Retinal pigment epithelial cell (primary cell): ENCODE measurements around the gene ANKMY1.

Source experiments
- DNase-seq: peaks from one replicate; pipeline ENCODE4 v3.0.0-alpha.2; 2010; ENCODE audit warnings: low read depth
- H3K4me3 ChIP-seq: 2 replicates; pipeline ENCODE4 v1.5.1; 2011; ENCODE audit warnings: mild to moderate bottlenecking, low read length, control low read depth, moderate library complexity
- TF ChIP-seq, protein P1 (sequence below): conservative IDR thresholded peaks from 2 replicates; pipeline ENCODE4 v1.5.1; 2011; ENCODE audit warnings: low read depth, low read length, control low read depth, inconsistent platforms

Gene ANKMY1

GRCh38 chr2:240503848-240504247 is 53.9 kb downstream of the ANKMY1 start:
- no peak overlapping the region for H3K4me3 ChIP-seq
- DNase-seq, result no peak
- TF ChIP-seq, protein P1, sequence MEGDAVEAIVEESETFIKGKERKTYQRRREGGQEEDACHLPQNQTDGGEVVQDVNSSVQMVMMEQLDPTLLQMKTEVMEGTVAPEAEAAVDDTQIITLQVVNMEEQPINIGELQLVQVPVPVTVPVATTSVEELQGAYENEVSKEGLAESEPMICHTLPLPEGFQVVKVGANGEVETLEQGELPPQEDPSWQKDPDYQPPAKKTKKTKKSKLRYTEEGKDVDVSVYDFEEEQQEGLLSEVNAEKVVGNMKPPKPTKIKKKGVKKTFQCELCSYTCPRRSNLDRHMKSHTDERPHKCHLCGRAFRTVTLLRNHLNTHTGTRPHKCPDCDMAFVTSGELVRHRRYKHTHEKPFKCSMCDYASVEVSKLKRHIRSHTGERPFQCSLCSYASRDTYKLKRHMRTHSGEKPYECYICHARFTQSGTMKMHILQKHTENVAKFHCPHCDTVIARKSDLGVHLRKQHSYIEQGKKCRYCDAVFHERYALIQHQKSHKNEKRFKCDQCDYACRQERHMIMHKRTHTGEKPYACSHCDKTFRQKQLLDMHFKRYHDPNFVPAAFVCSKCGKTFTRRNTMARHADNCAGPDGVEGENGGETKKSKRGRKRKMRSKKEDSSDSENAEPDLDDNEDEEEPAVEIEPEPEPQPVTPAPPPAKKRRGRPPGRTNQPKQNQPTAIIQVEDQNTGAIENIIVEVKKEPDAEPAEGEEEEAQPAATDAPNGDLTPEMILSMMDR, result no peak

- no peak overlapping the region for H3K4me3 ChIP-seq
- TF ChIP-seq, protein P1, result no peak
- no peak for DNase-seq
These were observed 54.4 kb downstream of the ANKMY1 start for GRCh38 chr2:240503375-240503774.

- H3K4me3 ChIP-seq, result no peak overlapping the region
These were observed 55.2 kb downstream of the ANKMY1 start for GRCh38 chr2:240502430-240503121.

DNA sequence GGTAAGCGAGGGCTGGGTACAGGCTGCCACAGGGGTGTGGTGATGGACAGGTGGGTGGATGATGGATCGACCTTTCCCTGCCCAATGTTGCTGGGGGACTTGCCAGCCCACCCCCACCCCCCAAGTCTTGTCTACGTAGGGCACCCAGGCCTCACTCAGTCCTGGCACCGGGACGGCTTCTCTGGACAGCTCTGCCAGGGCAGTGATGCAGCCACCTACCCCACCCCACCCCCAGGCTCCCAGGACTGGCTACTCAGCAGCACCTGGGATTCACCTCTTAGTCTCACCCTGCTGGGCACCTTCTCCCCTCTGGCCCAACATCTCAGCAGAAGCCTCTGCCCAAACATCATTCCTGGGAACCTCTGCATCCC is 55.7 kb downstream of the ANKMY1 start:
- H3K4me3 ChIP-seq, result no peak overlapping the region
- TF ChIP-seq, protein P1, result no peak
- DNase-seq, result no peak

More at GRCh38 chr2:240502430-240503121, 55.2 kb downstream of the ANKMY1 start:
- no peak for DNase-seq
- TF ChIP-seq, protein P1, result no peak

DNA sequence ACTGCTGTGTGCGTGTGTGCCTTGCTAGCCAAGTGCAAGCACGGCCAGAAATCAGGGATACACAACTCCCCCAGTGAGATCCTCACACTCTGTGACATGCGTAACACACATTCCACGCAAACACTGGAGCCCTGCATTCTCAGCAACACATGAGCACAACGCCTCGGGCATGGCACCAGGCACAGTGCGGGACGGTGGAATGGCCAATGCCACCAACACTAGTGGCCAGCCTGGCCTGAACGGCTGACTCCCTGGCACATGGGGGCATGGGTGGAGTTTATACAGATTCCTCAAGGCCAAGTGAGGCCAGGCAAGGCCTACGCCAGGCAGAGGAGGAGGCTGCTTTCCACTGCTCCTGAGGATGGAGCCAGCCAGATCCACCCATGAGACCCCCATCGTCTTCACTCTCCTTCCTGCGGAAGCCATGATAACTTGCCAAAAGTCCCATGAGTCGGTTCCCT is 56.2 kb downstream of the ANKMY1 start:
- TF ChIP-seq, protein P1, result no peak
- no peak overlapping the region for H3K4me3 ChIP-seq
- no peak for DNase-seq

DNA sequence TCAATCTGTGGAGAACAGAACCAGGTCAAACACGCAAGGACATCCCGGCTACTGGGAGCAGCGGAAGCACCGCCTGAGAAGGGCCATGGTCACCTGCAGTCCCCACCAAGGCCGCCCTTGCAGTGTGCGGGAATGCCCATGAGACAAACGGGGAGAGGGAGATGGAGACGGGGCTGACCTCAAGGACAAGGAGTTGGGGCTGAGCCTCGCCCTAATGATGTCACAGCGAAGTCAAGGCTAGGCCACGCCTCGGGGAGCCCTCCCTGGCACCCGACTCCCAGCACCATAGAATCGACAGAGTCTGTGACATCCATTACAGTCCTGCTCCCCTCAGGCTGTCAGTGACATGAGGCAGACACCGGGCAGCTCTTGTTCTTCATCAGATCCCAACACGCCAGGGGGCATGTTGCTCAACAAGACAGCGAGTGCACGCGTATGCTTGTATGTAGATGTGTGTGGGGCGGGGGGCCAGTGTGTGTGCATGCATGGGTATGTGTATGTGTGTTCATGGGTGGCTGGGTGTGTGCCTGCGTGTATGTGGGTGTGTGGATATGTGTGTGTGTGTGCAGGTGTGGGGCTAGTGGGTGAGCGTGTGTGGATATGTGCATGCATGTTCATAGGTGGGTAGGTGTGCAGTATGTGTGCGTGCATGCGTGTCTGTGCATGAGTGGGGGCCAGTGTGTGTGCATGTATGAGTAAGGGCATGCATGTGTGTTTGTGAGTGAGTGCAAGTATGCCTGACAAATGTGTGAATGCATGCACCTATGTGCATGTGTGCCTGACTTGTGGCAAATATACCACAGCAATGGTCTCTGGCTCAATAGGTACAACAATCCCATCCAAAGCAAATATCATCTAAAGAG is 57.0 kb downstream of the ANKMY1 start:
- TF ChIP-seq, protein P1, result no peak
- no peak overlapping the region for H3K4me3 ChIP-seq

More for the DNA sequence above, 57.0 kb downstream of the ANKMY1 start:
- no peak for DNase-seq
